OCI-M1 (cell line): ENCODE data around the gene SLC6A5.
A peak's percentile ranks its signal among the peaks of the same experiment; 100 is the strongest.

ENCODE experiments used
- DNase-seq: peaks from one replicate; lab custom pipeline; 2025; lab: John Stamatoyannopoulos, UW

The SLC6A5 gene

GRCh38 chr11:20668844-20669819 lies 69.7 kb downstream of the SLC6A5 start, which contains the start of gene NELL1:
TSS of gene NELL1 (plus strand) at chr11:20669586.
- no peak for DNase-seq

GRCh38 chr11:20669820-20670684 lies 70.6 kb downstream of the SLC6A5 start:
- DNase-seq, result no peak

GRCh38 chr11:20670932-20671403 lies 71.6 kb downstream of the SLC6A5 start:
- DNase-seq, result no peak

- DNase-seq, result peak; percentile 29
Observed at GRCh38 chr11:20671856-20672546, 72.6 kb downstream of the SLC6A5 start.

- DNase-seq, result peak; percentile 9
Observed at GRCh38 chr11:20672575-20672974, 73.2 kb downstream of the SLC6A5 start.

- no peak for DNase-seq
Observed at GRCh38 chr11:20676658-20677057, 77.2 kb downstream of the SLC6A5 start.

GRCh38 chr11:20688761-20689160 lies 89.4 kb downstream of the SLC6A5 start:
- no peak for DNase-seq

GRCh38 chr11:20707876-20708275 lies 108.5 kb downstream of the SLC6A5 start:
- DNase-seq, result no peak
